Measurements from ENCODE around the gene ULK4.

DNA sequence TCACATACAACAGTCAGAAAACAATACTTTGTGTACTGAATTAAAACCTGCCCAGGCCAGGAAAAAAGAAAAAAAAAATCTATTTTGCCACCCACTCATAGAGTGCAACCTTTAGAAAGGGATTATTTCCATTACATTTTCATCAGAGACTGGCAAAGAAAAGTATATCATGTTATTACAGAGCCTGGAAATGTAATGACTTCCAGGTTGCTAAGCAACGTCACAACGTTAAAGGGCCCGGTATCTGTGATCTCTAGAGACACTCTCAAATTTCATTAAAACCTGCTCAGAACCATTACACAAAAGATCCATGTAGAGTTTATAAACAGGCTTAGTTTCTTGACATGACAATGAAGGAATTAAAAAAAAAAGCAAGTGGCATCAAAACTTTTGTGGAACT, 592.1 kb downstream of the ULK4 start:
- no peak for TF ChIP-seq POLR2A (IDR thresholded peaks at IDR 0.05)
- TF ChIP-seq, protein P1, sequence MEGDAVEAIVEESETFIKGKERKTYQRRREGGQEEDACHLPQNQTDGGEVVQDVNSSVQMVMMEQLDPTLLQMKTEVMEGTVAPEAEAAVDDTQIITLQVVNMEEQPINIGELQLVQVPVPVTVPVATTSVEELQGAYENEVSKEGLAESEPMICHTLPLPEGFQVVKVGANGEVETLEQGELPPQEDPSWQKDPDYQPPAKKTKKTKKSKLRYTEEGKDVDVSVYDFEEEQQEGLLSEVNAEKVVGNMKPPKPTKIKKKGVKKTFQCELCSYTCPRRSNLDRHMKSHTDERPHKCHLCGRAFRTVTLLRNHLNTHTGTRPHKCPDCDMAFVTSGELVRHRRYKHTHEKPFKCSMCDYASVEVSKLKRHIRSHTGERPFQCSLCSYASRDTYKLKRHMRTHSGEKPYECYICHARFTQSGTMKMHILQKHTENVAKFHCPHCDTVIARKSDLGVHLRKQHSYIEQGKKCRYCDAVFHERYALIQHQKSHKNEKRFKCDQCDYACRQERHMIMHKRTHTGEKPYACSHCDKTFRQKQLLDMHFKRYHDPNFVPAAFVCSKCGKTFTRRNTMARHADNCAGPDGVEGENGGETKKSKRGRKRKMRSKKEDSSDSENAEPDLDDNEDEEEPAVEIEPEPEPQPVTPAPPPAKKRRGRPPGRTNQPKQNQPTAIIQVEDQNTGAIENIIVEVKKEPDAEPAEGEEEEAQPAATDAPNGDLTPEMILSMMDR (IDR thresholded peaks at IDR 0.05), result no peak

All from lower leg skin (tissue), 3 donors.